HL-60 (cell line): ENCODE measurements around the gene DTHD1.

Experiments used
- CTCF ChIP-seq: IDR thresholded peaks from one replicate; pipeline ENCODE4 v1.5.1; 2011; ENCODE audit warnings: low read length, control low read depth, inconsistent platforms; ENCODE audit not compliant: insufficient read depth
- POLR2AphosphoS5 ChIP-seq: IDR thresholded peaks from 2 replicates; pipeline ENCODE4 v1.6.1; 2012; ENCODE audit warnings: low read depth

- TF ChIP-seq CTCF (no peak), POLR2AphosphoS5 (no peak)
Measured at GRCh38 chr4:36274158-36274557, 7.3 kb upstream of the DTHD1 start.
